Breast epithelium (tissue), 4 donors: ENCODE measurements around the gene ERCC8. TPM values are rescaled to one million over a fixed set of nuclear protein-coding genes. Genes with fewer than 3 reads are reported as not detected.

ENCODE experiments used
- DNase-seq, 2 donors: peaks; one replicate each; pipeline ENCODE4 v3.0.0-alpha.2; 2019; ENCODE audit warnings: low spot score in 2 of 2
- H3K27ac ChIP-seq, 2 donors: fragments of 200-600 bp; sonication (generic) in 1 of 2; one replicate each; pipeline ENCODE4 v1.5.1; 2016 to 2019; ENCODE audit warnings: mild to moderate bottlenecking in 1 of 2
- H3K27me3 ChIP-seq, 2 donors: fragments of 200-600 bp; sonication (generic) in 1 of 2; one replicate each; pipeline versions ENCODE4 v1.5.1 to v1.6.0; 2017 to 2019; ENCODE audit warnings: control low read depth in 1 of 2, mild to moderate bottlenecking in 1 of 2
- H3K36me3 ChIP-seq: fragments of 200-600 bp; one replicate; pipeline ENCODE4 v1.5.1; 2019
- H3K4me1 ChIP-seq, 2 donors: fragments of 200-600 bp; sonication (generic); one replicate each; pipeline ENCODE4 v1.5.1; 2016 to 2019; ENCODE audit warnings: control low read depth in 1 of 2
- H3K4me3 ChIP-seq, 3 donors: fragments of 200-600 bp; sonication (generic); 1 replicate in 2 of 3; 2 replicates in 1 of 3; pipeline ENCODE4 v1.5.1; 2016 to 2019; ENCODE audit warnings: mild to moderate bottlenecking in 3 of 3, moderate library complexity in 2 of 3
- H3K9me3 ChIP-seq, 2 donors: fragments of 200-600 bp; sonication (generic) in 1 of 2; one replicate each; pipeline ENCODE4 v1.5.1; 2016 to 2019; ENCODE audit warnings: control low read depth in 1 of 2
- POLR2A ChIP-seq: fragments of 450-650 bp; IDR thresholded peaks from one replicate; pipeline ENCODE4 v1.6.1; 2016; ENCODE audit warnings: antibody characterized with exemption, mild to moderate bottlenecking, moderate library complexity
- POLR2AphosphoS5 ChIP-seq, 3 donors: sonication (generic); formaldehyde crosslinking; IDR thresholded peaks; one replicate each; pipeline ENCODE4 v1.6.1; 2017; ENCODE audit warnings: antibody characterized with exemption in 3 of 3
- intact Hi-C: fragments of 100-400 bp; cut with DNase I; formaldehyde crosslinking; loops from one replicate; pipeline ENCODE4 v1.15.1; 2023; ENCODE audit warnings: low total_unique reads
- total RNA-seq, 3 donors: library from RNA; depleted of rRNA; stranded (reverse); fragments of >200 nt; gene quantifications; one replicate each; pipeline ENCODE4 v1.1.0, GENCODE V29; 2016
- TF ChIP-seq, protein P1 (sequence below), 3 donors: fragments of 450-650 bp; IDR thresholded peaks; one replicate each; pipeline ENCODE4 v1.5.1; 2016 to 2017; ENCODE audit warnings: antibody characterized with exemption in 3 of 3, mild to moderate bottlenecking in 3 of 3, moderate library complexity in 3 of 3

Gene ERCC8
- total RNA-seq, 3 donors from 2014 or later: 14.7 to 25.4 (median 17.3) TPM

DNA sequence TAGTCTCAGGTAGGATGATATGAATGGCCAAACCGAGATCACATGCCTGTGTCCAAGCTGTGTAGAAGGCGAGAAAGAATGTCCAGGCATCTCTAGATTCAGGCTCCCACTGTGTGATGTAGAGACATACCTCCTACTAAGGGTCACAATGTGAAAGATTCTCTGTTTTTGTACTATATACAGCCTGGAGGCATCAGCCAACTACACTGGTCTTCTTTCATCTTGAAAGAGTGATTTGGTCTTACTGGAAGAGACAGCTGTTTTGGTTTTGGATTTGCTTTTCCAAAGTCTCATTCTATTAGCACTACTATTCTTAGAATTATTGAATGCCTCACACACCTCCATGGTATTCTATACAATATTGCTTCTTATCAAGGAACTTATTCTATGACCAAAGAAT is 26.4 kb downstream of the ERCC8 start:
- TF ChIP-seq, protein P1, sequence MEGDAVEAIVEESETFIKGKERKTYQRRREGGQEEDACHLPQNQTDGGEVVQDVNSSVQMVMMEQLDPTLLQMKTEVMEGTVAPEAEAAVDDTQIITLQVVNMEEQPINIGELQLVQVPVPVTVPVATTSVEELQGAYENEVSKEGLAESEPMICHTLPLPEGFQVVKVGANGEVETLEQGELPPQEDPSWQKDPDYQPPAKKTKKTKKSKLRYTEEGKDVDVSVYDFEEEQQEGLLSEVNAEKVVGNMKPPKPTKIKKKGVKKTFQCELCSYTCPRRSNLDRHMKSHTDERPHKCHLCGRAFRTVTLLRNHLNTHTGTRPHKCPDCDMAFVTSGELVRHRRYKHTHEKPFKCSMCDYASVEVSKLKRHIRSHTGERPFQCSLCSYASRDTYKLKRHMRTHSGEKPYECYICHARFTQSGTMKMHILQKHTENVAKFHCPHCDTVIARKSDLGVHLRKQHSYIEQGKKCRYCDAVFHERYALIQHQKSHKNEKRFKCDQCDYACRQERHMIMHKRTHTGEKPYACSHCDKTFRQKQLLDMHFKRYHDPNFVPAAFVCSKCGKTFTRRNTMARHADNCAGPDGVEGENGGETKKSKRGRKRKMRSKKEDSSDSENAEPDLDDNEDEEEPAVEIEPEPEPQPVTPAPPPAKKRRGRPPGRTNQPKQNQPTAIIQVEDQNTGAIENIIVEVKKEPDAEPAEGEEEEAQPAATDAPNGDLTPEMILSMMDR (IDR thresholded peaks at IDR 0.05): no peak
- TF ChIP-seq POLR2AphosphoS5 (IDR thresholded peaks at IDR 0.05) (no peak), POLR2A (no peak)
- Histone ChIP-seq H3K9me3 (no peaks in the 10 kb centered on the region), H3K27me3 (no peaks in the 10 kb centered on the region), H3K27ac (no peak overlapping the region), H3K36me3 (peaks cover 5% of the 10 kb centered on the region), H3K4me3 (no peak overlapping the region), H3K4me1 (no peaks in the 10 kb centered on the region)
- DNase-seq: no peak
- intact Hi-C loops: no loop called here

DNA sequence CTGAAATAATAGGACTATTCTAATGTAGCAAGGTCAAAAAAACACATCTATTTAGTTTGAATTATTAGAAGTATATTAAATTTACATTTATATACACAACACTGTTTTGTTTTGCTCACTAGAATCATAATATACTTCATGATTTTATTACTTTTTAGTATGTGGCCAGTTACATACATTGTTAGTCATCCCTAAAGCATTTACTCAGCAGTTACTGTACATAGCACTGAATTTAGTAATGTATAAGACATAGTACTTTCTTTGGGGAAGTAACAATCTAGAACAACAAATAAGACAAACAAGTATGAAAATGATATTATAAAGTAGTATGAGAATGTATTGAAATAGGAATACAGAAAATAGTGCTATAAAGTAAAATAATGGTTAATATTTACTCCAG is 28.2 kb downstream of the ERCC8 start:
- no peak for TF ChIP-seq POLR2AphosphoS5 (IDR thresholded peaks at IDR 0.05)
- TF ChIP-seq, protein P1 (IDR thresholded peaks at IDR 0.05): no peak
- no peak for TF ChIP-seq POLR2A
- Histone ChIP-seq H3K4me1 (no peaks in the 10 kb centered on the region), H3K9me3 (no peaks in the 10 kb centered on the region), H3K27me3 (no peaks in the 10 kb centered on the region), H3K36me3 (no peaks in the 10 kb centered on the region), H3K27ac (no peak overlapping the region), H3K4me3 (no peak overlapping the region)
- DNase-seq: no peak
- intact Hi-C loops: no loop called here

DNA sequence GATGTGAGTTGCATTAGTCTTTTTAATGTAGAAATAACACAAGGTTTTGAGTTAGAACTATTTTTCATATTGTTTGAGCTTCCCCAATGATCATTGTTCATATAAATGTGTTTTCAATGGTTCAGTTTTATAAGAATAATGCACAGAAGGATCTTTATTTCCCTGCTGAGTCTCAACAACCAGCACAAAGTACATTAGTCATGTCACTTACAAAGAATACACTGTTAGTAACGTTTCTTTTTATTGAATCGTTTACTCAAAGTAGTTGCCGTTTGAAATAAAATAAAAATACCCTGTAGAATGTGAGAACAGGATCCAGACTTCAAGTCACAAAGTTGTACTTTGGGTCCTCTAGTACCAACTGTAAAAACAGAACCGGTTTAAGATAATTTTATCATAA is 41.5 kb downstream of the ERCC8 start:
- no peak overlapping the region for H3K4me3 ChIP-seq
- intact Hi-C loops: no loop called here
- H3K9me3 ChIP-seq: no peaks in the 10 kb centered on the region
- H3K27ac ChIP-seq: no peak overlapping the region
- no peak for DNase-seq
- TF ChIP-seq, protein P1 (IDR thresholded peaks at IDR 0.05): no peak
- no peak for TF ChIP-seq POLR2A
- no peaks in the 10 kb centered on the region for H3K4me1 ChIP-seq
- no peaks in the 10 kb centered on the region for H3K36me3 ChIP-seq
- H3K27me3 ChIP-seq: no peaks in the 10 kb centered on the region

DNA sequence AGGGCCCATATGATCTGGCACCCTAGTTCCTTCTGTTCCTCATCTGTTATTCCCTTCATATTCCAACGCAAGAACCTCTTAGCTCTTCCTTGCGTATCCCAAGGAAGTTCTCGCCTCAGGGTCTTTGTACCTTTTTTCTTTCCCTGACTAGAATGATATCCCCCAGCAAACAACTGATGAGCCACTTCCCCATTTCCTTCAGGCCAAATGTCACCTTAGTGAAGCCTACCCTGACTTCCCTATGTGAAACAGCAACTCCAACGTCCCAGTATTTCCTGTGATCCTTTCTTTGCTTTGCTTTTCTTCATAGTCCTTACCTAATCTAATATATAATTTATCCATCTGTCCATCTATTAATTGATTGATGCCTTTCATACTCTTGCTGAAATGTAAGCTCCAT is 47.9 kb downstream of the ERCC8 start:
- H3K27ac ChIP-seq: no peak overlapping the region
- no peaks in the 10 kb centered on the region for H3K4me1 ChIP-seq
- H3K4me3 ChIP-seq: no peak overlapping the region
- H3K9me3 ChIP-seq: no peaks in the 10 kb centered on the region
- H3K27me3 ChIP-seq: no peaks in the 10 kb centered on the region
- intact Hi-C loops: no loop called here
- H3K36me3 ChIP-seq: no peaks in the 10 kb centered on the region
- no peak for DNase-seq
- no peak for TF ChIP-seq POLR2AphosphoS5 (IDR thresholded peaks at IDR 0.05)
- no peak for TF ChIP-seq POLR2A
- TF ChIP-seq, protein P1 (IDR thresholded peaks at IDR 0.05): no peak

DNA sequence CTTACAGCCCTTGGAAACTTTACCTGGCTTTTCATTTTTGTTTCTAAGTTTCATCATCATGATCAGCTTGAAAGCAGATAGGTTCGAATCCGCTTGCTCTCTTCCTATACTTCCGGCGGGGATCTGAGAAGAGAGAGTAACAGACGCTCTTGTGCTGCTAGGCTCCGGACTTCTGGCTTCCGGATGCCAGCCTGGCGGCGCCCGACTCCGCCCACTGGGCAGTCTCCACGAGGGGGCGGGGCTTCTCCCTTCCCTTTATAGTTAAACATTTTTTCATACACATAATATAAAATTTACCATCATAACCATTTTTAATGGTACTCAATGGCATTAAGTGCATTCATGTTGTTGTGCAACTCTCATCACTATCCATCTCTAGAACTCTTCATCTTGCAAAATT is 51.3 kb downstream of the ERCC8 start:
- no peak overlapping the region for H3K27ac ChIP-seq
- H3K4me3 ChIP-seq: no peak overlapping the region
- H3K36me3 ChIP-seq: no peaks in the 10 kb centered on the region
- no peak for DNase-seq
- no peaks in the 10 kb centered on the region for H3K4me1 ChIP-seq
- TF ChIP-seq, protein P1 (IDR thresholded peaks at IDR 0.05): no peak
- TF ChIP-seq POLR2AphosphoS5 (IDR thresholded peaks at IDR 0.05) (no peak), POLR2A (no peak)
- no peaks in the 10 kb centered on the region for H3K9me3 ChIP-seq
- intact Hi-C loops: no loop called here
- no peaks in the 10 kb centered on the region for H3K27me3 ChIP-seq
